HL-60 (cell line): ENCODE measurements around the gene ADGRF5.

Experiments used
- POLR2AphosphoS5 ChIP-seq: IDR thresholded peaks from 2 replicates; pipeline ENCODE4 v1.6.1; 2012; ENCODE audit warnings: low read depth
- TF ChIP-seq, protein P1 (sequence below): IDR thresholded peaks from one replicate; pipeline ENCODE4 v1.5.1; 2011; ENCODE audit warnings: low read length, control low read depth, inconsistent platforms; ENCODE audit not compliant: insufficient read depth
- TF ChIP-seq, protein P2 (sequence below): IDR thresholded peaks from 2 replicates; pipeline ENCODE4 v1.6.1; 2012; ENCODE audit warnings: low read depth; ENCODE audit not compliant: insufficient replicate concordance

DNA sequence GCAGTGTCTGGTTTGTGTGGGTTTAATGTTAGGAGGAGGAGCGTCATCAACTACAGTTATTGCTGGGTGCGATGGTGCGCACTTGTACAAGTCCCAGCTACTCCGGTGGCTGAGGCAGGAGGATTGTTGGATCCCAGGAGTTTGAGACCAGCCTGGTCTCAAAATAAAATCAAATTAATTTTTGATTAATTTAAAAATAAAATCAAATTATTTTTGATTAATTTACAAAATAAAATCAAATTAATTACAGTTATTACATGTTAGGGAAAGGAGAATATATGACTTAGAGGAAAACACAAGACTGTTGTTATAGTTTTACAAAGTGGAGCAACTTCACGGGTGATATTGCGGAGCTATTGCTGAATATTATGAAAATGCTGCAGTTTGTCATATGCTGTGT, 34.7 kb upstream of the ADGRF5 start:
- TF ChIP-seq, protein P1, sequence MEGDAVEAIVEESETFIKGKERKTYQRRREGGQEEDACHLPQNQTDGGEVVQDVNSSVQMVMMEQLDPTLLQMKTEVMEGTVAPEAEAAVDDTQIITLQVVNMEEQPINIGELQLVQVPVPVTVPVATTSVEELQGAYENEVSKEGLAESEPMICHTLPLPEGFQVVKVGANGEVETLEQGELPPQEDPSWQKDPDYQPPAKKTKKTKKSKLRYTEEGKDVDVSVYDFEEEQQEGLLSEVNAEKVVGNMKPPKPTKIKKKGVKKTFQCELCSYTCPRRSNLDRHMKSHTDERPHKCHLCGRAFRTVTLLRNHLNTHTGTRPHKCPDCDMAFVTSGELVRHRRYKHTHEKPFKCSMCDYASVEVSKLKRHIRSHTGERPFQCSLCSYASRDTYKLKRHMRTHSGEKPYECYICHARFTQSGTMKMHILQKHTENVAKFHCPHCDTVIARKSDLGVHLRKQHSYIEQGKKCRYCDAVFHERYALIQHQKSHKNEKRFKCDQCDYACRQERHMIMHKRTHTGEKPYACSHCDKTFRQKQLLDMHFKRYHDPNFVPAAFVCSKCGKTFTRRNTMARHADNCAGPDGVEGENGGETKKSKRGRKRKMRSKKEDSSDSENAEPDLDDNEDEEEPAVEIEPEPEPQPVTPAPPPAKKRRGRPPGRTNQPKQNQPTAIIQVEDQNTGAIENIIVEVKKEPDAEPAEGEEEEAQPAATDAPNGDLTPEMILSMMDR: no peak
- TF ChIP-seq POLR2AphosphoS5: no peak
- TF ChIP-seq, protein P2, sequence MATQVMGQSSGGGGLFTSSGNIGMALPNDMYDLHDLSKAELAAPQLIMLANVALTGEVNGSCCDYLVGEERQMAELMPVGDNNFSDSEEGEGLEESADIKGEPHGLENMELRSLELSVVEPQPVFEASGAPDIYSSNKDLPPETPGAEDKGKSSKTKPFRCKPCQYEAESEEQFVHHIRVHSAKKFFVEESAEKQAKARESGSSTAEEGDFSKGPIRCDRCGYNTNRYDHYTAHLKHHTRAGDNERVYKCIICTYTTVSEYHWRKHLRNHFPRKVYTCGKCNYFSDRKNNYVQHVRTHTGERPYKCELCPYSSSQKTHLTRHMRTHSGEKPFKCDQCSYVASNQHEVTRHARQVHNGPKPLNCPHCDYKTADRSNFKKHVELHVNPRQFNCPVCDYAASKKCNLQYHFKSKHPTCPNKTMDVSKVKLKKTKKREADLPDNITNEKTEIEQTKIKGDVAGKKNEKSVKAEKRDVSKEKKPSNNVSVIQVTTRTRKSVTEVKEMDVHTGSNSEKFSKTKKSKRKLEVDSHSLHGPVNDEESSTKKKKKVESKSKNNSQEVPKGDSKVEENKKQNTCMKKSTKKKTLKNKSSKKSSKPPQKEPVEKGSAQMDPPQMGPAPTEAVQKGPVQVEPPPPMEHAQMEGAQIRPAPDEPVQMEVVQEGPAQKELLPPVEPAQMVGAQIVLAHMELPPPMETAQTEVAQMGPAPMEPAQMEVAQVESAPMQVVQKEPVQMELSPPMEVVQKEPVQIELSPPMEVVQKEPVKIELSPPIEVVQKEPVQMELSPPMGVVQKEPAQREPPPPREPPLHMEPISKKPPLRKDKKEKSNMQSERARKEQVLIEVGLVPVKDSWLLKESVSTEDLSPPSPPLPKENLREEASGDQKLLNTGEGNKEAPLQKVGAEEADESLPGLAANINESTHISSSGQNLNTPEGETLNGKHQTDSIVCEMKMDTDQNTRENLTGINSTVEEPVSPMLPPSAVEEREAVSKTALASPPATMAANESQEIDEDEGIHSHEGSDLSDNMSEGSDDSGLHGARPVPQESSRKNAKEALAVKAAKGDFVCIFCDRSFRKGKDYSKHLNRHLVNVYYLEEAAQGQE: no peak
